ENCODE data around the gene ZNF358.

ZNF358 gene

GRCh38 chr19:7560255-7560654, 44.4 kb downstream of the ZNF358 start:
- H3K9me3 ChIP-seq (ENCODE audit: control insufficient read depth, insufficient read depth, low read length) = no peaks in the 10 kb centered on the region
- H4K20me1 ChIP-seq (ENCODE audit: control insufficient read depth, insufficient read depth, low read depth, low read length) = no peaks in the 10 kb centered on the region
- H3K79me2 ChIP-seq (ENCODE audit: control insufficient read depth, low read length) = no peaks in the 10 kb centered on the region
- TF ChIP-seq CTCF (IDR thresholded peaks at IDR 0.05; ENCODE audit: low read depth, low read length, poor library complexity, severe bottlenecking) (no peak), EZH2phosphoT487 (IDR thresholded peaks at IDR 0.05; ENCODE audit: borderline replicate concordance, low read length) (no peak)
- peaks cover 29% of the 10 kb centered on the region; the same call in 1 of the 2 replicates for H3K36me3 ChIP-seq (ENCODE audit: control insufficient read depth, low read length)
- no peak overlapping the region for H3K4me2 ChIP-seq (ENCODE audit: low read length)
- no peak overlapping the region for H3K4me3 ChIP-seq (ENCODE audit: low read length)
- no peaks in the 10 kb centered on the region for H3F3A ChIP-seq (ENCODE audit: control insufficient read depth, insufficient read depth)
- H3K9me2 ChIP-seq (replicated peaks; ENCODE audit: control insufficient read depth, low read length) = no peaks in the 10 kb centered on the region
- no peak overlapping the region for H3K27ac ChIP-seq (ENCODE audit: low read depth, low read length)
- H3K4me1 ChIP-seq (ENCODE audit: control insufficient read depth, low read length) = no peaks in the 10 kb centered on the region
- H3K27me3 ChIP-seq (ENCODE audit: control insufficient read depth, low read length) = no peaks in the 10 kb centered on the region

DNA sequence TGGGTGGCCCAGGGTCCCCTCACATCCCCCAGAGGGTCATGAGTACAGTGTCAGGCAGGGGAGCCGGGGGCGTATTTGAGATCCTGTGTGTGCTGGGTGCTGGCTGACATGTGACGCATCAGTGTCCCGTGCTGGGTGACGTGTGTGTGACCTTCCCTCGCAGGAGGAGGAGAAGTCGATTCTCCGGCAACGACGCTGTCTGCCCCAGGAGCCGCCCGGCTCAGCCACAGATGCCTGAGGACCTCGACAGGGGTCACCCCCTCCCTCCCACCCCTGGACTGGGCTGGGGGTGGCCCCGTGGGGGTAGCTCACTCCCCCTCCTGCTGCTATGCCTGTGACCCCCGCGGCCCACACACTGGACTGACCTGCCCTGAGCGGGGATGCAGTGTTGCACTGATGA, 45.4 kb downstream of the ZNF358 start:
- no peaks in the 10 kb centered on the region for H3K9me3 ChIP-seq (ENCODE audit: control insufficient read depth, insufficient read depth, low read length)

DNA sequence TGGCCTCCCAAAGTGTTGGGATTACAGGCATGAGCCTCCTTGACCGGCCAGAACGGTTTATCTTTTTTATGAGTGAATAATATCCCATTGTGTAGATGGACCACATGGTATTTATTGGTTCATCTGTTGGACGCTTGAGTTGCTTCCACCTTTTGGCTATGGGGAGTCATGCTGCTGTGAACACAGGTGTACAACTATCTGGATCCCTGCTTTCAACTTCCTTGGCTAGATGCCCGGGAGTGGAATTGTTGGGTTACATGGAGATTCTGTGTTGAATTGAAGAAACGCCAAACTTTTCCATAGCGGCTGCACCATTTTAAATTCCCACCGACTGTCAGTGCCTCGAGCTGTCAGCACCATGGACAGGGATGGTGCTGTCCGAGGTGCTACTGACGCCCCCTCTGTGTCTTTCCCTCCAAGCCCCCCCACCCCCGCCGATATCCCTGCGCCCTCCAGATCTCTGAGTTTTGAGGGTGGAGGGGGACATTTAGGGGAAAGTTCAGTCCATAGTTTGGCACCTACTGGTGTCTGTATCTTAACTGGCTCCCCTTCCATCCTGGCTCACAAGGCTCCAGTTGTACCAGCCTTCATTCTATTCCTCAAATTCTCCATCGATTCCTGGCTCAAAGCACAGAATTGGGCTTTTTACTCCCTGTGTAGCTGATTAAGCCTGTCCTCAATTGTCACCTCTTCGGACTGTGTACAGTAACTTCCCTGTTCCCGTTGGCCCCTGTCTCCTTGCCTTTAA, 46.9 kb downstream of the ZNF358 start:
- no peaks in the 10 kb centered on the region for H3K4me1 ChIP-seq (ENCODE audit: control insufficient read depth, low read length)
- no peak overlapping the region for H3K4me2 ChIP-seq (ENCODE audit: low read length)
- TF ChIP-seq EZH2phosphoT487 (IDR thresholded peaks at IDR 0.05; ENCODE audit: borderline replicate concordance, low read length) (no peak), CTCF (IDR thresholded peaks at IDR 0.05; ENCODE audit: low read depth, low read length, poor library complexity, severe bottlenecking) (no peak)

More for the DNA sequence above, 45.4 kb downstream of the ZNF358 start:
- Histone ChIP-seq H3F3A (ENCODE audit: control insufficient read depth, insufficient read depth) (no peaks in the 10 kb centered on the region), H3K27me3 (ENCODE audit: control insufficient read depth, low read length) (no peaks in the 10 kb centered on the region), H3K36me3 (ENCODE audit: control insufficient read depth, low read length) (peaks cover 22% of the 10 kb centered on the region; the same call in 1 of the 2 replicates), H3K4me3 (ENCODE audit: low read length) (no peak overlapping the region), H3K9me2 (replicated peaks; ENCODE audit: control insufficient read depth, low read length) (no peaks in the 10 kb centered on the region), H3K4me1 (ENCODE audit: control insufficient read depth, low read length) (no peaks in the 10 kb centered on the region), H3K27ac (ENCODE audit: low read depth, low read length) (no peak overlapping the region), H4K20me1 (ENCODE audit: control insufficient read depth, insufficient read depth, low read depth, low read length) (no peaks in the 10 kb centered on the region), H3K79me2 (ENCODE audit: control insufficient read depth, low read length) (no peaks in the 10 kb centered on the region), H3K4me2 (ENCODE audit: low read length) (no peak overlapping the region)
- TF ChIP-seq CTCF (IDR thresholded peaks at IDR 0.05; ENCODE audit: low read depth, low read length, poor library complexity, severe bottlenecking) = no peak
- no peak for TF ChIP-seq EZH2phosphoT487 (IDR thresholded peaks at IDR 0.05; ENCODE audit: borderline replicate concordance, low read length)

More for the DNA sequence above, 46.9 kb downstream of the ZNF358 start:
- Histone ChIP-seq H3K9me3 (ENCODE audit: control insufficient read depth, insufficient read depth, low read length) (no peaks in the 10 kb centered on the region), H3K27me3 (ENCODE audit: control insufficient read depth, low read length) (no peaks in the 10 kb centered on the region), H3K36me3 (ENCODE audit: control insufficient read depth, low read length) (peaks cover 10% of the 10 kb centered on the region; the same call in 1 of the 2 replicates), H3K79me2 (ENCODE audit: control insufficient read depth, low read length) (no peaks in the 10 kb centered on the region), H3K27ac (ENCODE audit: low read depth, low read length) (no peak overlapping the region), H4K20me1 (ENCODE audit: control insufficient read depth, insufficient read depth, low read depth, low read length) (no peaks in the 10 kb centered on the region), H3F3A (ENCODE audit: control insufficient read depth, insufficient read depth) (no peaks in the 10 kb centered on the region), H3K9me2 (replicated peaks; ENCODE audit: control insufficient read depth, low read length) (no peaks in the 10 kb centered on the region), H3K4me3 (ENCODE audit: low read length) (no peak overlapping the region)

Measured in DOHH2 (cell line).